HCT116 (cell line): ENCODE results near the gene SEZ6. TPM values are rescaled to one million over a fixed set of nuclear protein-coding genes. Genes with fewer than 3 reads are reported as not detected.

Experiments
- ATAC-seq: fragments of 200-7000 bp; cut with Tn5 transposase; 2 replicates; pipeline ENCODE4 v1.9.1; 2020; ENCODE audit warnings: mild to moderate bottlenecking, moderate library complexity
- BruUV-seq: library from RNA; stranded (reverse); fragments of 400-500 nt; replicated peaks from 2 replicates; lab custom pipeline; 2021; lab: Mats Ljungman, UMichigan
- CTCF ChIA-PET: fragments of 300-600 bp; sonication (Branson Sonifier 250); formaldehyde crosslinking; loops from one replicate; lab custom pipeline; 2021; ENCODE audit warnings: antibody characterized with exemption; lab: Charles Lee
- POLR2A ChIA-PET: fragments of 300-600, 350-600 bp; sonication (Branson Sonifier 250); formaldehyde crosslinking; loops from one replicate; lab custom pipeline; 2021; ENCODE audit warnings: antibody characterized with exemption; lab: Charles Lee
- RAD21 ChIA-PET, 2 experiments: fragments of 300-600 bp; sonication (Branson Sonifier 250); formaldehyde crosslinking; loops; one replicate each; lab custom pipeline; 2023; ENCODE audit warnings: low total read pairs in 2 of 2; ENCODE audit not compliant: uncharacterized antibody in 2 of 2, unreplicated experiment in 2 of 2, low non-redundant PET in 1 of 2; lab: Charles Lee
- DNase-seq: peaks from one replicate; pipeline ENCODE4 v3.0.0-alpha.2; 2010; ENCODE audit warnings: low read depth, low spot score
- H2AFZ ChIP-seq: fragments of 200-600 bp; shearing (Covaris generic), sonication (generic); 2 replicates; pipeline ENCODE4 v1.6.1; 2017; ENCODE audit warnings: low read depth, mixed run types, mixed read lengths, antibody characterized with exemption, low read length; ENCODE audit not compliant: poor library complexity, severe bottlenecking
- H3K27ac ChIP-seq: 2 replicates; pipeline ENCODE4 v1.5.1; 2012; ENCODE audit warnings: low read depth, low read length
- H3K27me3 ChIP-seq: fragments of 200-600 bp; sonication (generic); 2 replicates; pipeline ENCODE4 v1.6.1; 2016; ENCODE audit warnings: mixed run types, low read length, mixed read lengths; ENCODE audit not compliant: insufficient read depth
- H3K36me3 ChIP-seq, 2 experiments: fragments of 200-500 bp in 1 of 2; fragments of 200-600 bp in 1 of 2; sonication (Bioruptor generic) in 1 of 2; sonication (generic) in 1 of 2; 2 replicates each; pipeline versions ENCODE4 v1.5.1 to v1.6.1; 2014 to 2016; ENCODE audit warnings: low read length in 2 of 2, inconsistent platforms in 1 of 2, mixed read lengths in 1 of 2, mixed run types in 1 of 2; ENCODE audit not compliant: insufficient read depth in 2 of 2, control insufficient read depth in 1 of 2
- H3K4me1 ChIP-seq, 2 experiments: fragments of 200-600 bp in 1 of 2; sonication (generic) in 1 of 2; 2 replicates each; pipeline versions ENCODE4 v1.5.1 to v1.6.1; 2012 to 2017; ENCODE audit warnings: low read length in 2 of 2, inconsistent platforms in 1 of 2, mild to moderate bottlenecking in 1 of 2, mixed read lengths in 1 of 2, mixed run types in 1 of 2, moderate library complexity in 1 of 2; ENCODE audit not compliant: insufficient read depth in 2 of 2, control insufficient read depth in 1 of 2
- H3K4me2 ChIP-seq: fragments of 200-600 bp; sonication (generic); 2 replicates; pipeline ENCODE4 v1.6.1; 2017; ENCODE audit warnings: mixed run types, low read length, mixed read lengths
- H3K4me3 ChIP-seq, 2 experiments: fragments of 200-600 bp in 1 of 2; sonication (generic) in 1 of 2; replicated peaks in 1 of 2; 2 replicates each; pipeline ENCODE4 v1.5.1; 2011 to 2016; ENCODE audit warnings: low read length in 2 of 2, control low read depth in 1 of 2, low read depth in 1 of 2, mild to moderate bottlenecking in 1 of 2, mixed read lengths in 1 of 2, mixed run types in 1 of 2
- H3K79me2 ChIP-seq: fragments of 200-600 bp; sonication (generic); 2 replicates; pipeline ENCODE4 v1.6.1; 2017; ENCODE audit warnings: mild to moderate bottlenecking, mixed run types, low read length, moderate library complexity, mixed read lengths; ENCODE audit not compliant: insufficient read depth
- H3K9ac ChIP-seq: fragments of 200-600 bp; sonication (generic); 2 replicates; pipeline ENCODE4 v1.6.1; 2016; ENCODE audit warnings: low read length, mixed read lengths
- H3K9me2 ChIP-seq: fragments of 200-600 bp; sonication (generic), shearing (Covaris generic); 2 replicates; pipeline ENCODE4 v1.6.1; 2017; ENCODE audit warnings: mixed run types, mild to moderate bottlenecking, moderate library complexity; ENCODE audit not compliant: insufficient read depth
- H3K9me3 ChIP-seq, 2 experiments: fragments of 200-500 bp in 1 of 2; fragments of 200-600 bp in 1 of 2; sonication (Bioruptor generic) in 1 of 2; sonication (generic) in 1 of 2; 2 replicates each; pipeline ENCODE4 v1.6.1; 2014 to 2017; ENCODE audit warnings: low read length in 2 of 2, mixed read lengths in 2 of 2, inconsistent platforms in 1 of 2, low read depth in 1 of 2, mild to moderate bottlenecking in 1 of 2, mixed run types in 1 of 2, moderate library complexity in 1 of 2; ENCODE audit not compliant: control insufficient read depth in 1 of 2, insufficient read depth in 1 of 2
- H4K20me1 ChIP-seq: fragments of 200-600 bp; sonication (generic), shearing (Covaris generic); 2 replicates; pipeline ENCODE4 v1.6.1; 2017; ENCODE audit warnings: mixed run types, mild to moderate bottlenecking, moderate library complexity; ENCODE audit not compliant: insufficient read depth
- CBX3 ChIP-seq: IDR thresholded peaks from 2 replicates; pipeline ENCODE4 v1.6.1; 2012; ENCODE audit warnings: low read depth
- ELF1 ChIP-seq: IDR thresholded peaks from 2 replicates; pipeline ENCODE4 v1.6.1; 2012; ENCODE audit warnings: low read depth, borderline replicate concordance
- JUND ChIP-seq: IDR thresholded peaks from 2 replicates; pipeline ENCODE4 v1.6.1; 2012
- MAX ChIP-seq: IDR thresholded peaks from 2 replicates; pipeline ENCODE4 v1.6.1; 2012
- POLR2AphosphoS5 ChIP-seq: IDR thresholded peaks from 2 replicates; pipeline ENCODE4 v1.6.1; 2011; ENCODE audit warnings: mild to moderate bottlenecking, low read depth, low read length, moderate library complexity
- REST ChIP-seq: IDR thresholded peaks from 2 replicates; pipeline ENCODE4 v1.6.1; 2012; ENCODE audit warnings: low read depth
- SP1 ChIP-seq: IDR thresholded peaks from 2 replicates; pipeline ENCODE4 v1.6.1; 2012; ENCODE audit warnings: low read depth
- TCF7L2 ChIP-seq: IDR thresholded peaks from 2 replicates; pipeline ENCODE4 v1.7.0; 2011; ENCODE audit warnings: borderline replicate concordance, inconsistent platforms; ENCODE audit not compliant: insufficient read depth, insufficient read length; ENCODE audit errors: extremely low read depth
- ZFX ChIP-seq: fragments of 450-650 bp; IDR thresholded peaks from 2 replicates; pipeline ENCODE4 v1.6.1; 2017
- ZNF274 ChIP-seq: fragments of 200-500 bp; sonication (Bioruptor generic); IDR thresholded peaks from 2 replicates; pipeline ENCODE4 v1.6.1; 2014; ENCODE audit warnings: mild to moderate bottlenecking, low read depth, low read length, inconsistent platforms
- intact Hi-C: fragments of 100-400 bp; cut with micrococcal nuclease; formaldehyde crosslinking; loops from 2 replicates; pipeline ENCODE4 v1.10.0; 2022
- total RNA-seq: library from RNA; stranded (reverse); gene quantifications from one replicate; pipeline ENCODE4 v1.2.1, GENCODE V29; 2021; ENCODE audit not compliant: unreplicated experiment

Gene SEZ6
- total RNA-seq, 1 experiment from 2014 or later, result 0.22 TPM

- ChIA-PET CTCF (no interaction called here), RAD21 (no interaction called here), POLR2A (no interaction called here)
- ATAC-seq (no peak), DNase-seq (no peak)
- no TSS peak for BruUV-seq
- Histone ChIP-seq H2AFZ (no peak overlapping the region), H3K4me3 (no peak overlapping the region), H3K36me3 (peaks cover 49 to 63% of the 10 kb centered on the region in 2 experiments), H3K27me3 (no peaks in the 10 kb centered on the region), H3K4me2 (no peak overlapping the region), H3K27ac (no peak overlapping the region), H3K9me2 (no peaks in the 10 kb centered on the region), H3K4me1 (no peaks in the 10 kb centered on the region), H3K79me2 (peaks cover 14% of the 10 kb centered on the region; the same call in 1 of the 2 replicates), H3K9me3 (no peaks in the 10 kb centered on the region), H3K9ac (no peak overlapping the region), H4K20me1 (no peaks in the 10 kb centered on the region)
- intact Hi-C loops, result no loop called here
- TF ChIP-seq SP1, result no peak
- no peak for TF ChIP-seq ZNF274
- no peak for TF ChIP-seq JUND
- no peak for TF ChIP-seq TCF7L2
- no peak for TF ChIP-seq CBX3
- no peak for TF ChIP-seq POLR2AphosphoS5
- no peak for TF ChIP-seq ZFX
Measured at GRCh38 chr17:28920201-28920600, 85.6 kb downstream of the SEZ6 start.

- BruUV-seq, result no TSS peak
- no peaks in the 10 kb centered on the region for H4K20me1 ChIP-seq
- no peaks in the 10 kb centered on the region for H3K27me3 ChIP-seq
- CTCF ChIA-PET, result interaction anchor here (1.6 kb wide), 1 partner anchor 11 kb away, joined by 4 read pairs; no protein-coding TSS in a partner anchor
- no peaks in the 10 kb centered on the region for H3K9me3 ChIP-seq
- no peak overlapping the region for H3K4me3 ChIP-seq
- no peaks in the 10 kb centered on the region for H3K9me2 ChIP-seq
- POLR2A ChIA-PET, result interaction anchor here (1.1 kb wide), 1 partner anchor 21 kb away, joined by 3 read pairs; no protein-coding TSS in a partner anchor
- H3K36me3 ChIP-seq, result peaks cover 59 to 70% of the 10 kb centered on the region in 2 experiments
- no peak overlapping the region for H2AFZ ChIP-seq
- ATAC-seq (no peak), DNase-seq (no peak)
- intact Hi-C loops, result no loop called here
- H3K9ac ChIP-seq, result no peak overlapping the region
- no peaks in the 10 kb centered on the region for H3K4me1 ChIP-seq
- H3K27ac ChIP-seq, result no peak overlapping the region
- H3K4me2 ChIP-seq, result no peak overlapping the region
- H3K79me2 ChIP-seq, result no peaks in the 10 kb centered on the region
- TF ChIP-seq MAX (no peak), REST (no peak), ELF1 (no peak)
- RAD21 ChIA-PET, result no interaction called here
Measured at GRCh38 chr17:28918295-28918694, 87.5 kb downstream of the SEZ6 start.
